Activated naive CD8-positive, alpha-beta T cell treated with anti-CD3 and anti-CD28 coated beads, Interleukin-2, amount 50 U/mL, for 16 hours (primary cell): Measurements from ENCODE around the gene CD2.
A peak's percentile ranks its signal among the peaks of the same experiment; 100 is the strongest.

Experiments
- DNase-seq: peaks from one replicate; pipeline ENCODE4 v3.0.0-alpha.2; 2020; ENCODE audit warnings: low read depth, low spot score

Gene CD2

GRCh38 chr1:116754198-116754977, at the start of gene CD2:
TSS of gene CD2 (plus strand) at chr1:116754430. CDS start at chr1:116754493, 63 bp downstream.
- no peak for DNase-seq

- DNase-seq: no peak
Measured at GRCh38 chr1:116706123-116706522, 48.1 kb upstream of the CD2 start.

- DNase-seq: no peak
Measured at GRCh38 chr1:116706841-116707240, 47.4 kb upstream of the CD2 start.

GRCh38 chr1:116708255-116708900, 45.9 kb upstream of the CD2 start:
- no peak for DNase-seq

GRCh38 chr1:116709666-116710167, 44.5 kb upstream of the CD2 start:
- no peak for DNase-seq

- no peak for DNase-seq
Measured at GRCh38 chr1:116710420-116711262, 43.6 kb upstream of the CD2 start.

GRCh38 chr1:116711263-116711840, 42.9 kb upstream of the CD2 start:
- DNase-seq: no peak

- DNase-seq: no peak
Measured at GRCh38 chr1:116712510-116712909, 41.7 kb upstream of the CD2 start.

GRCh38 chr1:116713474-116713873, 40.8 kb upstream of the CD2 start:
- no peak for DNase-seq

- DNase-seq: no peak
Measured at GRCh38 chr1:116716391-116716790, 37.8 kb upstream of the CD2 start.

GRCh38 chr1:116717318-116717717, 36.9 kb upstream of the CD2 start:
- DNase-seq: no peak

GRCh38 chr1:116720364-116721038, 33.7 kb upstream of the CD2 start:
- DNase-seq: no peak

- no peak for DNase-seq
Measured at GRCh38 chr1:116721039-116721405, 33.2 kb upstream of the CD2 start.

GRCh38 chr1:116721451-116722007, 32.7 kb upstream of the CD2 start:
- no peak for DNase-seq

- no peak for DNase-seq
Measured at GRCh38 chr1:116722016-116722838, 32.0 kb upstream of the CD2 start.

- DNase-seq: peak; percentile 70
Measured at GRCh38 chr1:116724765-116725375, 29.4 kb upstream of the CD2 start.

GRCh38 chr1:116725798-116726197, 28.4 kb upstream of the CD2 start:
- no peak for DNase-seq

GRCh38 chr1:116726872-116727820, 27.1 kb upstream of the CD2 start:
- no peak for DNase-seq
